ENCODE measurements around the gene ATF5.
"Not testable (repeated sequence)": the region's sequence is repeated elsewhere in the genome, so short reads cannot be mapped to it uniquely, and the experiment has no call there.

GRCh38 chr19:49959892-49960291, 30.9 kb downstream of the ATF5 start:
- TF ChIP-seq POLR2A, CTCF (IDR thresholded peaks at IDR 0.05): not testable (repeated sequence)
